ENCODE data around the gene TOMM40L. TPM values are rescaled to one million over a fixed set of nuclear protein-coding genes. Genes with fewer than 3 reads are reported as not detected.

TOMM40L gene
- total RNA-seq, 2 experiments from 2014 or later: 11.0 to 20.1 TPM

DNA sequence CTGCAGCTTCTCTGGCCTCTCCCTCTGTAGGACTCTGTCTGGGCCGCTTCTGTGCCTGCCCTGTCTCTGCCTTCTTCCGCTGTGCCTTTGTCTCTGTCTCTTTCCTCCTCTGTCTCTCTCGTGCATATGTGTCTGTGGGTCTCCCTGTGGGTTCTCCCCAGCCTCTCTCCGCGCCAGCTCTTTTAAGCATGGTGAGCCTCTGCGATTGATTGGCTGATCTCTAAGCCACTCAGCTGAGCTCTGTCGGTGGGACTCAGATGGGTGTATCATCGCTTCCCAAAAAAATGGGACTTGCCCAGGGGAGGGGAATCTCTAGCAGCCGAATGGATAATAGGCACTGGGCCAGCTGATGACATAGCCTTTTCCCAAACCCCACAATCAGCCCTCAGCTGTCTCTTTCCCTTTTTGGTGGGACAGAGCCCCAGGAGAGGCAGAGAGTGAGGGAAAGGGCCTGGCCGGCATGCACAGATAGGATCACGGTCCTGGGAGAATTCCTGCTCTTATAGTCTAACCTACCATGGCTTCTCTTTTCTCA is 26.9 kb upstream of the TOMM40L start, which contains the start of gene ADAMTS4:
Gene ADAMTS4 (minus strand): TSS at position 158 of the 535 bp plus-strand sequence. CDS start 427 bp downstream, outside the sequence.
- Histone ChIP-seq H3K9me3 (ENCODE audit: low read length) (no peaks in the 10 kb centered on the region), H3K4me1 (ENCODE audit: insufficient read depth, low read length, poor library complexity, severe bottlenecking) (peaks cover 52% of the 10 kb centered on the region), H3K4me2 (ENCODE audit: low read length) (no peak within 1 kb of the TSS), H3K27ac (ENCODE audit: low read depth, low read length, poor library complexity, severe bottlenecking) (no peak within 1 kb of the TSS), H3K9me2 (ENCODE audit: insufficient read depth, low read length) (no peaks in the 10 kb centered on the region), H2AFZ (ENCODE audit: low read length) (no peak within 1 kb of the TSS), H3K79me2 (ENCODE audit: insufficient read depth, low read depth, low read length) (peaks cover 4% of the 10 kb centered on the region; the same call in 1 of the 2 replicates), H3K36me3 (ENCODE audit: insufficient read depth, low read length) (peaks cover 5% of the 10 kb centered on the region), H4K20me1 (ENCODE audit: insufficient read depth, low read length) (no peaks in the 10 kb centered on the region), H3K4me3 (ENCODE audit: low read depth, low read length, poor library complexity, severe bottlenecking) (no peak within 1 kb of the TSS)
- BruUV-seq (replicated peaks): no TSS peak
- ChIA-PET CTCF (ENCODE audit: unreplicated experiment) (no interaction called here), POLR2A (interaction anchor here (0.6 kb wide), 1 partner anchor 44 kb away, joined by 3 read pairs; no protein-coding TSS in a partner anchor)
- DNase-seq (ENCODE audit: low spot score): no peak
- intact Hi-C loops (cut with micrococcal nuclease; ENCODE audit: unreplicated experiment): no loop called here
- TF ChIP-seq, protein P1, sequence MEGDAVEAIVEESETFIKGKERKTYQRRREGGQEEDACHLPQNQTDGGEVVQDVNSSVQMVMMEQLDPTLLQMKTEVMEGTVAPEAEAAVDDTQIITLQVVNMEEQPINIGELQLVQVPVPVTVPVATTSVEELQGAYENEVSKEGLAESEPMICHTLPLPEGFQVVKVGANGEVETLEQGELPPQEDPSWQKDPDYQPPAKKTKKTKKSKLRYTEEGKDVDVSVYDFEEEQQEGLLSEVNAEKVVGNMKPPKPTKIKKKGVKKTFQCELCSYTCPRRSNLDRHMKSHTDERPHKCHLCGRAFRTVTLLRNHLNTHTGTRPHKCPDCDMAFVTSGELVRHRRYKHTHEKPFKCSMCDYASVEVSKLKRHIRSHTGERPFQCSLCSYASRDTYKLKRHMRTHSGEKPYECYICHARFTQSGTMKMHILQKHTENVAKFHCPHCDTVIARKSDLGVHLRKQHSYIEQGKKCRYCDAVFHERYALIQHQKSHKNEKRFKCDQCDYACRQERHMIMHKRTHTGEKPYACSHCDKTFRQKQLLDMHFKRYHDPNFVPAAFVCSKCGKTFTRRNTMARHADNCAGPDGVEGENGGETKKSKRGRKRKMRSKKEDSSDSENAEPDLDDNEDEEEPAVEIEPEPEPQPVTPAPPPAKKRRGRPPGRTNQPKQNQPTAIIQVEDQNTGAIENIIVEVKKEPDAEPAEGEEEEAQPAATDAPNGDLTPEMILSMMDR (conservative IDR thresholded peaks at IDR 0.05; ENCODE audit: low read length): no peak
- no peak for TF ChIP-seq EZH2phosphoT487 (IDR thresholded peaks at IDR 0.05; ENCODE audit: borderline replicate concordance, low read depth, low read length)

DNA sequence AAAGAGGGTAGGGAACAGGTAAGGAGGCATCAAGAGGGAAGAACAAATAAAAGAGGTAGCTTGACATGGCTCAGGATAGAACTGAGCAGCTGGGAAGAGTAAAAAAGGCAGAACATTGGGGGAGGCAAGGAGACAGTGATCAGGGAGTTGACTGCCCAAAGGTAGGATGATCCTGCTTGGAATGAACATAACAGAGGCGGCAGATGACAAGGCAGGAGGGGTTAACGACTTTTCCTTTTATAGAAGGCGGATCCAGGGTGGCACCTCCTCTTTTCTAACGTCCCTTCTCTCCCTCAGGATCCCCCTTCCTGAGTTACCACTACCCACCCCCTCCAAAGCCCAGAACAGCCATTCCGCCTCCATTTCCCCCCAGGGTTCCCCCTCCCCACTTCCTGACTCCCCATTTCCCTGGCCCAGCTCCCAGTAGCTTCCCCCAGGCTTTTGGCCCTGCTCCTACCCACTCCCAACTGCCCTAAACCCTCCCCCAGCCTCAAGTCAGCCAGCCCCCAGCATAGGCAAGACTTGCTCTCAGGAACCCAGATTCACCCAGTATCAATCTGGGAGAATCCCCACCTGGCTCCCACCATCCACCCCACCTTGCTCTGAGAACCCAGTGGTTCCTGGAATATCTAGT is 26.2 kb upstream of the TOMM40L start:
- Histone ChIP-seq H3K79me2 (ENCODE audit: insufficient read depth, low read depth, low read length) (peaks cover 4% of the 10 kb centered on the region; the same call in 1 of the 2 replicates), H3K9me2 (ENCODE audit: insufficient read depth, low read length) (no peaks in the 10 kb centered on the region), H3K9me3 (ENCODE audit: low read length) (no peaks in the 10 kb centered on the region), H3K36me3 (ENCODE audit: insufficient read depth, low read length) (peaks cover 11% of the 10 kb centered on the region), H3K4me3 (ENCODE audit: low read depth, low read length, poor library complexity, severe bottlenecking) (no peak overlapping the region), H4K20me1 (ENCODE audit: insufficient read depth, low read length) (no peaks in the 10 kb centered on the region), H2AFZ (ENCODE audit: low read length) (no peak overlapping the region; the same call in 1 of the 2 replicates), H3K4me2 (ENCODE audit: low read length) (no peak overlapping the region), H3K27ac (ENCODE audit: low read depth, low read length, poor library complexity, severe bottlenecking) (no peak overlapping the region), H3K4me1 (ENCODE audit: insufficient read depth, low read length, poor library complexity, severe bottlenecking) (peaks cover 47% of the 10 kb centered on the region)
- POLR2A ChIA-PET: no interaction called here
- CTCF ChIA-PET (ENCODE audit: unreplicated experiment): no interaction called here
- intact Hi-C loops (cut with micrococcal nuclease; ENCODE audit: unreplicated experiment): no loop called here
- TF ChIP-seq, protein P1 (conservative IDR thresholded peaks at IDR 0.05; ENCODE audit: low read length): no peak
- no peak for TF ChIP-seq EZH2phosphoT487 (IDR thresholded peaks at IDR 0.05; ENCODE audit: borderline replicate concordance, low read depth, low read length)
- DNase-seq (ENCODE audit: low spot score): no peak
- no TSS peak for BruUV-seq (replicated peaks)
